Measurements from ENCODE around the gene SETD4.

DNA sequence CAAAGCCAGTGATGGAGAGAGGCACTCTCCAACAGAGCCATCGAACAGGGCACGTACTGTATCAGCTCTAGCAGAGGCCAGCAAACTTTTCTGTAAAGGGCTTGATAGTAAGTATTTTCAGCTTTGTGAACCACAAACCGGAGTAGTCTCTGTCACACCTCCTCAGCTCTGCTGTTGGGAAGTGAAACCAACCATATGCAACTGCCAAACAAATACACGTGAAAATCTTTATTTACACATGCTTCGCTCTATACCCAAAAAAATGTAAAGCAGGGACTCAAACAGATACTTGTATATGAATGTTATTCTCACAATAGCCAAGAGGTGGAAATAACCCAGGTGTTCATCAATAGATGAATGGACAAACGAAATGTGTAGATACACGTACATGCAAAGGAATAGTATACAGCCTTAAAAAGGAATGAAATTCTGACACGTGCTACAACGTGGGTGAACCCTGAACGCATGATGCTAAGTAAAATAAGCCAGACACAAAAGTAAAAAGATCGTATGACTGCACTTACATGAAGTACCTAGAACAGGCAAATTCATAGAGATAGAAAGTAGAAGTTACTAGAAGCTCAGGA lies 39.0 kb downstream of the SETD4 start:
- TF ChIP-seq POLR2A (IDR thresholded peaks at IDR 0.05) = no peak
- TF ChIP-seq, protein P1, sequence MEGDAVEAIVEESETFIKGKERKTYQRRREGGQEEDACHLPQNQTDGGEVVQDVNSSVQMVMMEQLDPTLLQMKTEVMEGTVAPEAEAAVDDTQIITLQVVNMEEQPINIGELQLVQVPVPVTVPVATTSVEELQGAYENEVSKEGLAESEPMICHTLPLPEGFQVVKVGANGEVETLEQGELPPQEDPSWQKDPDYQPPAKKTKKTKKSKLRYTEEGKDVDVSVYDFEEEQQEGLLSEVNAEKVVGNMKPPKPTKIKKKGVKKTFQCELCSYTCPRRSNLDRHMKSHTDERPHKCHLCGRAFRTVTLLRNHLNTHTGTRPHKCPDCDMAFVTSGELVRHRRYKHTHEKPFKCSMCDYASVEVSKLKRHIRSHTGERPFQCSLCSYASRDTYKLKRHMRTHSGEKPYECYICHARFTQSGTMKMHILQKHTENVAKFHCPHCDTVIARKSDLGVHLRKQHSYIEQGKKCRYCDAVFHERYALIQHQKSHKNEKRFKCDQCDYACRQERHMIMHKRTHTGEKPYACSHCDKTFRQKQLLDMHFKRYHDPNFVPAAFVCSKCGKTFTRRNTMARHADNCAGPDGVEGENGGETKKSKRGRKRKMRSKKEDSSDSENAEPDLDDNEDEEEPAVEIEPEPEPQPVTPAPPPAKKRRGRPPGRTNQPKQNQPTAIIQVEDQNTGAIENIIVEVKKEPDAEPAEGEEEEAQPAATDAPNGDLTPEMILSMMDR (IDR thresholded peaks at IDR 0.05) = no peak
- no peak for TF ChIP-seq POLR2AphosphoS5 (IDR thresholded peaks at IDR 0.05)

Measured in prostate gland (tissue), 2 donors.